Activated CD8-positive, alpha-beta memory T cell treated with anti-CD3 and anti-CD28 coated beads for 24 hours (primary cell): ENCODE results near the gene NLRP12.
"Not testable (repeated sequence)": the region's sequence is repeated elsewhere in the genome, so short reads cannot be mapped to it uniquely, and the experiment has no call there.

Source experiments
- DNase-seq: peaks from one replicate; pipeline ENCODE4 v3.0.0-alpha.2; 2020

The NLRP12 gene

DNA sequence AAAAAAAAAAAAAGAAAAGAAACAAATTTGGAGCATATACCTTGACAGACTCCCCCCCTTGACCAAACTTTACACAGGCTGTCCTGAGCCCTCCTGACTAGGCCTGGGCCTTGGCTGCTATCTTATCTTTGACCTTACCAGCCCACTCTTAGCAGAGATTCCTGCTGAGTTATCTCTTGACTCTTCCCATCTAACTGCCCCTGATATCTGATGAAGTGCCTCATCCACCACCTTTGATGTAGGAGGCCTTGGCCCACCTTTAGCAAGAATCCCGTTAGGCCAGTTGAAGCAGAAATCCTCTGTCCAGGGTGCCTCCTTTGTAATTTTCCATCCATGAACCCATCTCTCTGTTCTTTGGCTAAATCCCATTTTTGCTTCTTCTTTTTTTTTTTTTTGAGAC, 43.6 kb downstream of the NLRP12 start:
- no peak for DNase-seq

DNA sequence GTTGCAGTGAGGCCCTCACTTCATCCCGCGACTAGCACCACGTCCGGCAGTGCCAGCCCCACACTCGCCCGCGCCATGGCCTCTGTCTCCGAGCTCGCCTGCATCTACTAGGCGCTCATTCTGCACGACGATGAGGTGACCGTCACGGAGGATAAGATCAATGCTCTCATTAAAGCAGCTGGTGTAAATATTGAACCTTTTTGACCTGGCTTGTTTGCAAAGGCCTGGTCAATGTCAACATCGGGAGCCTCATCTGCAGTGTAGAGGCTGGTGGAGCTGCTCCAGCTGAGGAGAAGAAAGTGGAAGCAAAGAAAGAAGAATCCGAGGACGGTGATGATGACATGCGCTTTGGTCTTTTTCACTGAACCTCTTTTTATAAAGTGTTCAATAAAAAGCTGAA, 48.6 kb downstream of the NLRP12 start:
- no peak for DNase-seq

DNA sequence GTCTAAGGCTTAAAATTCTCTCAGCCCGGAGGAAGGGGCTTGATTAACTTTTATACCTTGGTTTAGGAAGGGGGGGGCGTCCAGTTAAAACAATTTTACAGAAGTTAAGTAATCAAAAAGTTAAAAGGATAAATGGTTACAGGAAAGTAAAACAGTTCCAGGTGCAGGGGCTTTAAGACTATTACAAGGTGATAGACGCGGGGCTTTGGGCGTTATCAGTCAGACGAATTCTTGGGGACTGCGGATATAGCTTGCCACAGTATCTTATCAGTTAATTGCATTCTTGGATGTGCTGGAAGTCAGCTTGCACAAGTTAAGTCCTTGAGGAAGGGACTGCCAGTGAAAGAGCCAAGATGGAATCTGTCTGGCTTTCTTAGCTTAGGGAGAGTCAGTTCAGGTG, 49.6 kb downstream of the NLRP12 start:
- DNase-seq = not testable (repeated sequence)

DNA sequence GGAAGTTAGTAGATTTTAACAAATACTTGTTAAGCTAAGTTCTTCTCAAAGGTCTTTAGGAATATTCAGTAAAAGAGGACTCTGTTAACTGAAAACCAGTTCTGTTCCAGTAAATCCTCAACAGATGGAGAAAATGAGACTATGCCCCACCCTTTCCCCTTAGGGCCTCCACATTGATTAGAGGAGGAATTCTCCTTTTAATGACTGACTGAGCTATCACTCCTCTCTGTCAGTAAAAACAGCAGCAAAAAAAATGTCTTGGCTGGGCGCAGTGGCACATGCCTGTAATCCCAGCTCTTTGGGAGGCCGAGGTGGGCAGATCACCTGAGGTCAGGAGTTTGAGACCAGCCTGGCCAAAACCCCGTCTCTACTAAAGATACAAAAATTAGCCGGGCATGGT, 50.1 kb downstream of the NLRP12 start:
- no peak for DNase-seq

DNA sequence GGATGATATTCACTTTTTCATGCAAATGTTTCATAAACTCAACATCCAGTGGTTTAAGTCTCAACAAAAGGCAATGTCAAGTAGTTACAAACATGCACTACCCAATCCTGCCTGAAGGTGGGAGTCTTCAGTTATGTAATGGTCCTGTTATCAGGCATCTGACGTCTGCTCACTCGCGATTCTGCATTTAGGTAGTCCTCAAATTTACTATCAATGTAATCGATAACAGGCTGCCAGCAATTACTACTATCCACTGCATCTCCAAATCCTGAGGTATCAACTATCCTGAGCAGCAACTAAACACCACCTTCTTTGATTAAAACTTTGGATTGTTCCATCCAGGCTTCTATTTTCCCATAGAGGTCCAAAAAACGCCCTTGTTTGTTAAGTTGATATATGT, 51.2 kb downstream of the NLRP12 start:
- peak; percentile 63 for DNase-seq

DNA sequence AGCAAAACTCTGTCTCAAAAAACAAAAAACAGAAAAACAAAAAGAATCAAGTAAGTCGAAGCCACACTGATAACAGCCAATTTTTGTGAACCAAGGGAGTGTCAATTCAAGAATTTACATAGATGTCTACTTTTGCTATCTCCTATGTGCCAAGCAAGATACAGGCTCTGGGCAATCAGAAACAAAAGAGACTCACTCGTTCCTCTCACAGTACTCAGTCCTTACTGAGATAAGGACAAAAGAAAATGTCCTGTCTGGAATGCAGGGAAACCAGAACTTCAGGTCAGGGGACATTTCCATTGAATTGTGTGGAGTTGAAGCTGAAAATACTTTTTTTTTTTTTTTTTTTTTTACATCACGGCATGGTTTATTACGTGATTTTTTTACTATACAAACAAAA, 53.0 kb downstream of the NLRP12 start:
- DNase-seq = no peak

- DNase-seq = not testable (repeated sequence)
Measured at GRCh38 chr19:53769696-53770309, 54.3 kb downstream of the NLRP12 start.

DNA sequence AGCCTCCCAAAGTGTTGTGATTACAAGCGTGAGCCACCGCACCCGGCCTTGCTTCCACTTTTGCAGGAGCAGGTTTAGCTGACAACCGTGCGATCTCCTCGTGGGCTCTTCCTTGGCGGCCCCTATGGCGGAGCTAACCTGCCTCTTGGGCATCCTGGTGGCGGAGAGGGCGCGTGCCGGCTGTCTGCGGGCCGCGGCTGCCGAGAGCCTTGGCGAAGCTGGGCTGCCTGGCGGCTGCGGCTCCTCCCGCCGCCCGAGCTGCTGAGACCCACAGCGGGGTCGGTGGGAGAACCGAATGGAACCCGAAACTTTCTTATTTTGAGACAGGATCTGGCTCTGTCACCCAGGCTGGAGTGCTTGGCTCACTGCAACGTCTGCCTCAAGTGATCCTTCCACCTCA, 55.7 kb downstream of the NLRP12 start:
- DNase-seq = no peak

GRCh38 chr19:53758991-53759390, 65.1 kb downstream of the NLRP12 start:
- not testable (repeated sequence) for DNase-seq
